Ascending aorta (tissue), 2 donors: ENCODE results near the gene ALKBH4. TPM values are rescaled to one million over a fixed set of nuclear protein-coding genes. Genes with fewer than 3 reads are reported as not detected.
"Not testable (repeated sequence)": the region's sequence is repeated elsewhere in the genome, so short reads cannot be mapped to it uniquely, and the experiment has no call there.

Experiments used
- DNase-seq, 2 donors: peaks; one replicate each; pipeline ENCODE4 v3.0.0-alpha.2; 2019; ENCODE audit warnings: low spot score in 2 of 2
- H3K27ac ChIP-seq, 2 donors: fragments of 200-600 bp; sonication (generic); one replicate each; pipeline ENCODE4 v1.5.1; 2016 to 2017; ENCODE audit warnings: mild to moderate bottlenecking in 1 of 2
- H3K27me3 ChIP-seq: fragments of 200-600 bp; sonication (generic); one replicate; pipeline ENCODE4 v1.5.1; 2017
- H3K36me3 ChIP-seq, 2 donors: fragments of 200-600 bp; sonication (generic); one replicate each; pipeline ENCODE4 v1.5.1; 2016
- H3K4me1 ChIP-seq, 2 donors: fragments of 200-600 bp; sonication (generic); one replicate each; pipeline ENCODE4 v1.5.1; 2016 to 2017; ENCODE audit warnings: mild to moderate bottlenecking in 1 of 2
- H3K4me3 ChIP-seq, 2 donors: fragments of 200-600 bp; sonication (generic); one replicate each; pipeline ENCODE4 v1.5.1; 2016 to 2017; ENCODE audit warnings: mild to moderate bottlenecking in 1 of 2
- H3K9me3 ChIP-seq, 2 donors: fragments of 200-600 bp; sonication (generic); one replicate each; pipeline ENCODE4 v1.5.1; 2016
- intact Hi-C: fragments of 100-400 bp; cut with DNase I; formaldehyde crosslinking; loops from one replicate; pipeline ENCODE4 v1.15.1; 2023
- total RNA-seq: library from RNA; depleted of rRNA; stranded (reverse); fragments of >200 nt; gene quantifications from one replicate; pipeline ENCODE4 v1.1.0, GENCODE V29; 2016
- TF ChIP-seq, protein P1 (sequence below), 3 experiments: fragments of 200-600 bp in 2 of 3; fragments of 450-650 bp in 1 of 3; sonication (generic) in 2 of 3; IDR thresholded peaks; one replicate each; pipeline ENCODE4 v1.5.1; 2016 to 2019; ENCODE audit warnings: antibody characterized with exemption in 3 of 3, mild to moderate bottlenecking in 1 of 3, moderate library complexity in 1 of 3

Gene ALKBH4
- total RNA-seq, 1 donor from 2014 or later, result 26.4 TPM

DNA sequence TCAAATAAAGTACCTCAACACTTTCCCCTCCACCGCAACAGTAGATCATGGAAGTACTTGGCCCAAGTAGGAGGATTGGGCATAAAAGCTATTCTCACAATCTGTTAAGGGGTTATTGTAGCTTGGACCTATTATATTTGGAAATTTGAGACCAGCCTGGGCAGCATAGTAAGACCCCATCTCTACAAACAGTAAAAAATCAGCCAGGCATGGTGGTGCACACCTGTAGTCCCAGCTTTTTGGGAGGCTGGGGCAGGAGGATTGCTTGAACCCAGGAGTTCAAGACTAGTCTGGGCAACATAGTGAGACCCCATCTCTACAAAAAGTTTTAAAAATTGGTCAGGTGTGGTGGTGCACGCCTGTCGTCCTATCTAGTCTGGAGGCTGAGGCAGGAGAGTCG, 55.3 kb downstream of the ALKBH4 start:
- TF ChIP-seq, protein P1, sequence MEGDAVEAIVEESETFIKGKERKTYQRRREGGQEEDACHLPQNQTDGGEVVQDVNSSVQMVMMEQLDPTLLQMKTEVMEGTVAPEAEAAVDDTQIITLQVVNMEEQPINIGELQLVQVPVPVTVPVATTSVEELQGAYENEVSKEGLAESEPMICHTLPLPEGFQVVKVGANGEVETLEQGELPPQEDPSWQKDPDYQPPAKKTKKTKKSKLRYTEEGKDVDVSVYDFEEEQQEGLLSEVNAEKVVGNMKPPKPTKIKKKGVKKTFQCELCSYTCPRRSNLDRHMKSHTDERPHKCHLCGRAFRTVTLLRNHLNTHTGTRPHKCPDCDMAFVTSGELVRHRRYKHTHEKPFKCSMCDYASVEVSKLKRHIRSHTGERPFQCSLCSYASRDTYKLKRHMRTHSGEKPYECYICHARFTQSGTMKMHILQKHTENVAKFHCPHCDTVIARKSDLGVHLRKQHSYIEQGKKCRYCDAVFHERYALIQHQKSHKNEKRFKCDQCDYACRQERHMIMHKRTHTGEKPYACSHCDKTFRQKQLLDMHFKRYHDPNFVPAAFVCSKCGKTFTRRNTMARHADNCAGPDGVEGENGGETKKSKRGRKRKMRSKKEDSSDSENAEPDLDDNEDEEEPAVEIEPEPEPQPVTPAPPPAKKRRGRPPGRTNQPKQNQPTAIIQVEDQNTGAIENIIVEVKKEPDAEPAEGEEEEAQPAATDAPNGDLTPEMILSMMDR (IDR thresholded peaks at IDR 0.05), result no peak
- Histone ChIP-seq H3K36me3 (peaks cover 73 to 78% of the 10 kb centered on the region in 2 donors), H3K27me3 (no peaks in the 10 kb centered on the region), H3K4me1 (no peaks in the 10 kb centered on the region), H3K9me3 (no peaks in the 10 kb centered on the region), H3K4me3 (no peak overlapping the region), H3K27ac (no peak overlapping the region)
- intact Hi-C loops, result no loop called here
- no peak for DNase-seq

DNA sequence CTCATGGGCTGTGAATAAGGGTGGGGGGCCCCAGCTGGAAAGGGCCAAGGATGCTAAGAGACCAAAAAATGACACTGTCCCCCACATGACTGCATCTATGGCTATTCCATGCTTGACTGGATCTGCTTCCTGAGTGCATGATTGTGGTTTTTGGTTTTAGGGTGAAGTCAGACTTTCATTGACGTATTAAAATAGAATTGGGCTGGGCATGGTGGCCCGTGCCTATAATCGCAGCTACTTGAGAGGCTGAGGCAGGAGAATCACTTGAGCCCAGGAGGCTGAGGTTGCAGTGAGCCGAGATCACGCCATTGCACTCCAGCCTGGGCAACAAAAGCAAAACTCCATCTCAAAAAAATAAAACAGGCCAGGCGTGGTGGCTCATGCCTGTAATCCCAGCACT, 56.1 kb downstream of the ALKBH4 start:
- H3K9me3 ChIP-seq, H3K4me1 ChIP-seq, H3K4me3 ChIP-seq, H3K27me3 ChIP-seq, intact Hi-C loops, H3K27ac ChIP-seq, DNase-seq: not testable (repeated sequence)
- H3K36me3 ChIP-seq, result peaks cover 78 to 86% of the 10 kb centered on the region in 2 donors

DNA sequence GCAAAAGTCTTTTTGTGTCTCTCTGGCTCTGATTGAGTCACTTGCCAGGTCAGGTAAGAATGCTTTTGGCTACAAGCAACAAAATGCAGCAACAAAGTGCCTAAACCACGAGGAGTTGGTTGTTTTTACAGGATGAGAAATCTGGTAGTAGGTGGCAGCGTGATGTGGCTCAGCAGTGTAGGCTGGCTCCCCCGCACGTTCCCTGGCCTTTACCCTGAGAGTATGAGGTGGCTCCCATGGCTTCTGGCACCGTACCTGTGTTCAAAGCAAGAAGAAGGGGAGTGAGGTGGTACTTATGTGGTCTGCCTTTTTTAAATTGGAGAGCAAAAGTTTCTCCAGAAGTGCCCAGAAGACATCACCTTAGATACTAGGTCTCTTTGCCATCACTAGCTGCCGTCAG, 56.8 kb downstream of the ALKBH4 start:
- Histone ChIP-seq H3K9me3 (no peaks in the 10 kb centered on the region), H3K27ac (no peak overlapping the region), H3K27me3 (no peaks in the 10 kb centered on the region), H3K4me1 (no peaks in the 10 kb centered on the region), H3K4me3 (no peak overlapping the region), H3K36me3 (peaks cover 77 to 87% of the 10 kb centered on the region in 2 donors)
- no peak for DNase-seq
- intact Hi-C loops, result no loop called here
- TF ChIP-seq, protein P1 (IDR thresholded peaks at IDR 0.05), result no peak

Other genes with a start within 250 kb of the ALKBH4 start
- 4.2 TPM for gene SH2B2, start 178.0 kb downstream of the ALKBH4 start, total RNA-seq
- not detected for gene SPDYE6, start 108.4 kb downstream of the ALKBH4 start, total RNA-seq
- 23.6 TPM for gene PRKRIP1, start 68.5 kb downstream of the ALKBH4 start, total RNA-seq
- 45.1 TPM for gene ORAI2, start 31.3 kb downstream of the ALKBH4 start, total RNA-seq
- gene LRWD1, start 121 bp upstream of the ALKBH4 start, total RNA-seq, result 24.4 TPM
- 40.8 TPM for gene POLR2J, start 14.1 kb upstream of the ALKBH4 start, total RNA-seq
- 143 TPM for gene RASA4B, start 52.9 kb upstream of the ALKBH4 start, total RNA-seq
- 43.5 TPM for gene UPK3BL2, start 78.8 kb upstream of the ALKBH4 start, total RNA-seq
- not detected for gene SPDYE2, start 86.4 kb upstream of the ALKBH4 start, total RNA-seq
- 1.5 TPM for gene POLR2J3, start 107.7 kb upstream of the ALKBH4 start, total RNA-seq
- gene RASA4, start 151.9 kb upstream of the ALKBH4 start, total RNA-seq, result 815 TPM
- 28.5 TPM for gene UPK3BL1, start 177.9 kb upstream of the ALKBH4 start, total RNA-seq
- gene SPDYE2B, start 185.5 kb upstream of the ALKBH4 start, total RNA-seq, result not detected
- not detected for gene POLR2J2, start 206.8 kb upstream of the ALKBH4 start, total RNA-seq